Heart left ventricle (tissue), 16 donors: Measurements from ENCODE around the gene ZNF181. TPM values are rescaled to one million over a fixed set of nuclear protein-coding genes. Genes with fewer than 3 reads are reported as not detected.

Experiments
- ATAC-seq, 4 donors: fragments of 200-7000 bp; cut with Tn5 transposase; one replicate each; pipeline ENCODE4 v1.9.1; 2020 to 2022; ENCODE audit warnings: moderate library complexity in 4 of 4, mild to moderate bottlenecking in 3 of 4, moderate number of reproducible peaks in 1 of 4
- DNase-seq, 5 donors: peaks; one replicate each; pipeline ENCODE4 v3.0.0-alpha.2; 2020
- H3K27ac ChIP-seq, 12 donors: fragments of 200-600 bp; sonication (generic) in 4 of 12; one replicate each; pipeline versions ENCODE4 v1.5.0 to v1.8.0; 2016 to 2022; ENCODE audit warnings: mild to moderate bottlenecking in 2 of 12
- H3K27me3 ChIP-seq, 9 donors: fragments of 200-600 bp; sonication (generic) in 2 of 9; one replicate each; pipeline versions ENCODE4 v1.5.1 to v1.8.0; 2016 to 2022; ENCODE audit warnings: mild to moderate bottlenecking in 3 of 9
- H3K36me3 ChIP-seq, 9 donors: fragments of 200-600 bp; sonication (generic) in 2 of 9; one replicate each; pipeline versions ENCODE4 v1.5.0 to v1.8.0; 2018 to 2022; ENCODE audit warnings: mild to moderate bottlenecking in 2 of 9
- H3K4me1 ChIP-seq, 12 donors: fragments of 200-600 bp; sonication (generic) in 4 of 12; one replicate each; pipeline versions ENCODE4 v1.5.0 to v1.8.0; 2016 to 2022; ENCODE audit warnings: mild to moderate bottlenecking in 3 of 12
- H3K4me3 ChIP-seq, 12 donors: fragments of 200-600 bp; sonication (generic) in 4 of 12; one replicate each; pipeline versions ENCODE4 v1.5.0 to v1.8.0; 2017 to 2022; ENCODE audit warnings: mild to moderate bottlenecking in 9 of 12, moderate library complexity in 4 of 12
- H3K9me3 ChIP-seq, 12 donors: fragments of 200-600 bp; sonication (generic) in 4 of 12; one replicate each; pipeline versions ENCODE4 v1.5.0 to v1.8.0; 2016 to 2022; ENCODE audit warnings: mild to moderate bottlenecking in 1 of 12
- CTCF ChIP-seq, 12 donors: fragments of 200-600 bp; sonication (generic) in 4 of 12; IDR thresholded peaks; one replicate each; pipeline versions ENCODE4 v1.5.0 to v1.8.0; 2018 to 2022; ENCODE audit warnings: antibody characterized with exemption in 12 of 12, mild to moderate bottlenecking in 5 of 12
- POLR2A ChIP-seq, 2 donors: fragments of 450-650 bp; IDR thresholded peaks; one replicate each; pipeline ENCODE4 v1.6.1; 2017; ENCODE audit warnings: antibody characterized with exemption in 2 of 2, mild to moderate bottlenecking in 2 of 2, moderate library complexity in 2 of 2
- WGBS, 4 donors: extraction: QIAGEN DNeasy Blood & Tissue Kit in 2 of 4; methylation state at CpG; one replicate each; pipeline versions ENCODE4 v1.1.5 to v1.1.7; 2013 to 2018; 5-methylcytosine and 5-hydroxymethylcytosine counted together
- intact Hi-C, 10 donors: fragments of 100-400 bp; cut with DNase I; formaldehyde crosslinking; loops; one replicate each; pipeline versions ENCODE4 v1.11.1 to v1.14.2; 2022
- polyA plus RNA-seq, 2 donors: library from polyadenylated mRNA; stranded (reverse); fragments of 200-250 nt; gene quantifications; one replicate each; pipeline ENCODE4 v1.2.3, GENCODE V29; 2013
- total RNA-seq, 9 donors: library from RNA; depleted of rRNA in 2 of 9; stranded (reverse); fragments of >200 nt in 2 of 9; fragmentation: NEBNext Ultra II Directional in 3 of 9; extraction: Animal tissue kit (Norgen Biotek cat#: 25700) in 3 of 9; gene quantifications; one replicate each; pipeline versions ENCODE4 v1.1.0 to v1.2.4, GENCODE V29; 2016 to 2023
- donor health status: ischemic (EF 13 %, LVEDD 7.1; RV severe dilation, severe dysfunction).
- donor health status: healthy with polysubstance abuse.
- donor health status: DM: no; HTN: yes; CAD: no.
- donor health status: DM: no; HTN: no; CAD: no.
- donor health status: ischemic (EF 25% LVEDD 6.9; RV normal size, moderate dysfunction).
- donor health status: ischemic (EF 25% LVEDD 5.7; RV mildly dilated, moderate dysfunction).
- donor health status: healthy.
- donor health status: DM: yes; HTN: yes; CAD: no.
- donor health status: ischemic (EF 35%, LVEDD 5.7; RV mildly dilated, moderate dysfunction).
- donor health status: nonischemic (EF 11% LVEDD 7.7; RV severe dilation, severe dysfunction).
- donor health status: DM: yes; HTN: yes; CAD: no.
- donor health status: PGD.
- donor health status: ischemic (EF 29% LVEDD 5.4; RV normal size, mild dysfunction).
- donor health status: nonischemic (EF 23%, LVEDD 6.1; RV moderate dilation, normal function).

The ZNF181 gene
- total and polyA plus RNA-seq, 11 donors: 8.6 to 46.6 (median 18.8) TPM

DNA sequence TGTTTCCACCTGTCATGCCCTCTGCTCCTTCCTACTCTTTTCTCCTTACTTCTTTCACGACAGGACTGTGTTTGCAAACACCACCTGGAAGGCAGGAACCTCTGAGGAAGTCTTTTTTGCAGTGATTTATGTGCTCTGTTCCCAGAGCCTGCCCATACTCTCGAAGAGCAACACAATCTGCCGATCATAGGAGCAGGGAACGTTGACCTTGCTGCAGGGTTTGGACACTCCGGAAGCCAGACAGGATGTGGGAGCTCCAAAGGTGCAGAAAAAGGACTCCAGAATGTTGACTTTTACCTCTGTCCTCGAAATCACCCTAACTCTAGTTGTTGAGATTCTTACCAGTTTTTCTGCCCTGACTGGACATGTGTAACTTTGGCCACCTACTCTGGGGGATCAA is 8.6 kb upstream of the ZNF181 start:
- Histone ChIP-seq H3K4me1 (no peaks in the 10 kb centered on the region), H3K27ac (no peak overlapping the region), H3K36me3 (no peaks in the 10 kb centered on the region), H3K9me3 (no peaks in the 10 kb centered on the region), H3K27me3 (no peaks in the 10 kb centered on the region), H3K4me3 (no peak overlapping the region)
- no peak for DNase-seq
- TF ChIP-seq POLR2A (IDR thresholded peaks at IDR 0.05) (no peak), CTCF (IDR thresholded peaks at IDR 0.05) (no peak)
- ATAC-seq: no peak
- intact Hi-C loops: no loop called here
- 51 to 60% (median 53%) methylated on average over 6 of the region's 6 CpGs for WGBS, 4 donors

DNA sequence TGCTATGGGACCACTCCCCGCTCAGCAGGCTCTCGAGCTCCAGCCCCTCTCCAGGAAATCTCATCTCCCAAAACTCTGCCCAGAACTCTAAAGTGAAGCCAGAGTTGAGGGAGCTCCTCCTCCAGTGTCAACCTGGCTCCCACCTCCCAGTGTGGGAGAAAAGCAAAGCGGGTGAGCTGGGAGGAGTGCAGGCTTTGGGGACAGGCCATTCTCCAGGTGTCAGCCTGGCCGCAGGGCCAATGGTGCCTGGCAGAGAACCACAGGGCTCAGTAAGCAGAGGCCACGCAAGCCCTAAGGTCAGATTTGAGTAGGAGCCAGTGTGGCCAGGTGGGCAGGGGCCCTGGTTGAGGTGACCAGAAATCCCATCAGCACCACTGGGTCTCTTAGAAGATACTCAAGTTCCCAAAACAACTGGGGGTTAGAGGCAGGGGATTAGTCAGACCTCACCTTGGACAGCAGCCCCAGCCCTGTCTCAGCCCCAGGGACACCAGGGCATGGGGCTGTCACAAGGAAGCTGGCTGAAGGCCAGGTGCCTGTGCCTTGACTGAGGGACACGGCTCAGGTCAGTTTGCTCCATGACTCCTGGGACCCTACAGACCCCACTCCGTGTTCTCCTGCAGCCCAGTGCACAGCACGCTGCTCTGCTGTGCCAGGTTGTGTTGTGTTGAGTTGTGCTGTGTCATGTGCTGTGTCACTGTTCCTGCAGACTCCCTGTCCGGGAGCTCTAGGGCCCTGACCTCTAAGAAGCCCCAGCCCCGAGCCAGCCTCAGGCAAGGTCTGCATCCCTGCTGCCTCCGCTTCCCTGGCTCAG is 2.8 kb upstream of the ZNF181 start:
- peaks cover 4 to 27% (median 24%) of the 10 kb centered on the region in 12 donors for H3K4me1 ChIP-seq
- DNase-seq (peak in 4 of 5 donors; percentile 13 to 61 (median 46)), ATAC-seq (no peak)
- H3K9me3 ChIP-seq: peaks cover 0 to 9% (median 0%) of the 10 kb centered on the region in 12 donors
- H3K36me3 ChIP-seq: peaks cover 0 to 10% (median 8%) of the 10 kb centered on the region in 9 donors
- no peaks in the 10 kb centered on the region for H3K27me3 ChIP-seq
- no peak overlapping the region for H3K27ac ChIP-seq
- intact Hi-C loops: loop anchor here in 8 of 10 donors (5.0 to 10.0 kb wide), 3 partner anchors 41 to 194 kb away; partner anchors contain the start of genes SCGB2B2 (in 6 of the 8), ZNF302 (in 6 of the 8), ZNF30 (in 3 of the 8) and ZNF599 (in 1 of the 8)
- no peak overlapping the region for H3K4me3 ChIP-seq
- 82 to 86% (median 83%) methylated on average over 8 to 11 of the region's 11 CpGs for WGBS, 4 donors
- TF ChIP-seq POLR2A (IDR thresholded peaks at IDR 0.05) (no peak), CTCF (IDR thresholded peaks at IDR 0.05) (no peak)

DNA sequence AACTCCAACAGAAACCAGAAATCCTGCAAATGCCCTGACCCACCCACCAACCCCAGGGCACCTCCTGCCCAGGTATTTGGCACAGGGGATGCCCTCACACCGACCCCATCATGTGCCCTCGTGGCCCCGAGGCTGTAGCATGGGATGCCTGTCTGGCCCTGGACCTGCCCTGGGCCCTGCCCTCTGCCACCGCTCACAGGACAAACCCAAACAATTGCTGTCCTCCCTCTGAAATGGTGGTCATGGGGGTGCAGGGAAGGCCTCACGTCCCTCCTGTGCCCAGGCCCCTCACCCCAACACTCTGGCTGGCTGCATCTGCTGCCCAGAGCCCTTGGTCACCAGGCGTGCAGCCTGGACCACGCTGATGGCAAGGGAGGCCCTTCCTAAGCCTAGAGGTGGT is 2.1 kb upstream of the ZNF181 start:
- ATAC-seq (no peak), DNase-seq (no peak)
- TF ChIP-seq CTCF (IDR thresholded peaks at IDR 0.05): no peak
- TF ChIP-seq POLR2A (IDR thresholded peaks at IDR 0.05): no peak
- H3K4me3 ChIP-seq: no peak overlapping the region
- H3K27me3 ChIP-seq: no peaks in the 10 kb centered on the region
- H3K9me3 ChIP-seq: peaks cover 0 to 15% (median 0%) of the 10 kb centered on the region in 12 donors
- H3K4me1 ChIP-seq: peaks cover 4 to 30% (median 25%) of the 10 kb centered on the region in 12 donors
- intact Hi-C loops: loop anchor here in 8 of 10 donors (5.0 to 10.0 kb wide), 3 partner anchors 40 to 193 kb away; partner anchors contain the start of genes SCGB2B2 (in 6 of the 8), ZNF302 (in 6 of the 8), ZNF30 (in 3 of the 8) and ZNF599 (in 1 of the 8)
- 77 to 99% (median 89%) methylated on average over 5 to 7 of the region's 7 CpGs for WGBS, 4 donors
- peak overlapping the region in 1 of 12 donors; percentile 97 for H3K27ac ChIP-seq
- H3K36me3 ChIP-seq: peaks cover 0 to 17% (median 13%) of the 10 kb centered on the region in 9 donors

GRCh38 chr19:34732612-34733211 is 1.3 kb upstream of the ZNF181 start:
- peaks cover 0 to 24% (median 17%) of the 10 kb centered on the region in 9 donors for H3K36me3 ChIP-seq
- H3K9me3 ChIP-seq: peaks cover 0 to 23% (median 1%) of the 10 kb centered on the region in 12 donors
- H3K4me3 ChIP-seq: peak overlapping the region; percentile 66 to 96 (median 84)
- H3K4me1 ChIP-seq: peaks cover 4 to 31% (median 25%) of the 10 kb centered on the region in 12 donors
- no peak for TF ChIP-seq CTCF (IDR thresholded peaks at IDR 0.05)
- no peak for TF ChIP-seq POLR2A (IDR thresholded peaks at IDR 0.05)
- intact Hi-C loops: loop anchor here in 8 of 10 donors (1.0 to 10.0 kb wide), 4 partner anchors 40 to 194 kb away; partner anchors contain the start of genes SCGB2B2 (in 6 of the 8), ZNF302 (in 6 of the 8), ZNF30 (in 4 of the 8) and ZNF599 (in 1 of the 8)
- H3K27ac ChIP-seq: peak overlapping the region; percentile 94 to 99 (median 98)
- DNase-seq (peak in 1 of 5 donors; percentile 30), ATAC-seq (no peak)
- H3K27me3 ChIP-seq: no peaks in the 10 kb centered on the region
- 36 to 59% (median 50%) methylated on average over 5 to 15 of the region's 15 CpGs for WGBS, 4 donors
